MG63 (cell line): ENCODE data around the gene TMEM100. TPM values are rescaled to one million over a fixed set of nuclear protein-coding genes. Genes with fewer than 3 reads are reported as not detected.
"Not testable (repeated sequence)": the region's sequence is repeated elsewhere in the genome, so short reads cannot be mapped to it uniquely, and the experiment has no call there.

Experiments used
- DNase-seq: peaks from one replicate; pipeline ENCODE4 v3.0.0-alpha.2; 2020
- H3K27me3 ChIP-seq: fragments of 250-450 bp; sonication (Bioruptor Pico); 2 replicates; pipeline ENCODE4 v1.5.1; 2020; ENCODE audit warnings: mild to moderate bottlenecking, moderate library complexity
- H3K36me3 ChIP-seq: fragments of 250-450 bp; sonication (Bioruptor Pico); 2 replicates; pipeline ENCODE4 v1.5.1; 2020; ENCODE audit warnings: mild to moderate bottlenecking, moderate library complexity
- H3K4me3 ChIP-seq: fragments of 250-450 bp; sonication (Bioruptor Pico); 2 replicates; pipeline ENCODE4 v1.5.1; 2020; ENCODE audit warnings: mild to moderate bottlenecking, moderate library complexity
- H3K9me3 ChIP-seq: fragments of 250-450 bp; sonication (Bioruptor Pico); 2 replicates; pipeline ENCODE4 v1.5.1; 2020; ENCODE audit warnings: mild to moderate bottlenecking, moderate library complexity
- total RNA-seq: library from RNA; depleted of rRNA; stranded (reverse); fragments of >200 nt; shearing (Covaris generic); gene quantifications from 2 replicates; pipeline ENCODE4 v1.2.3, GENCODE V29; 2014; ENCODE audit warnings: low replicate concordance; rRNA removed

Gene TMEM100
- total RNA-seq, 1 experiment from 2014 or later = not detected

GRCh38 chr17:55683550-55684315 is 38.9 kb downstream of the TMEM100 start:
- Histone ChIP-seq H3K4me3 (no peak overlapping the region), H3K9me3 (no peaks in the 10 kb centered on the region), H3K27me3 (no peaks in the 10 kb centered on the region; the same call in 1 of the 2 replicates), H3K36me3 (no peaks in the 10 kb centered on the region)
- no peak for DNase-seq

- H3K4me3 ChIP-seq = no peak overlapping the region
- H3K9me3 ChIP-seq = no peaks in the 10 kb centered on the region
- DNase-seq = no peak
- no peaks in the 10 kb centered on the region; the same call in 1 of the 2 replicates for H3K27me3 ChIP-seq
- no peaks in the 10 kb centered on the region for H3K36me3 ChIP-seq
These were observed 41.3 kb downstream of the TMEM100 start for GRCh38 chr17:55681342-55681700.

GRCh38 chr17:55680686-55681341 is 41.9 kb downstream of the TMEM100 start:
- no peaks in the 10 kb centered on the region for H3K9me3 ChIP-seq
- no peak overlapping the region for H3K4me3 ChIP-seq
- no peak for DNase-seq
- no peaks in the 10 kb centered on the region for H3K36me3 ChIP-seq
- H3K27me3 ChIP-seq = no peaks in the 10 kb centered on the region; the same call in 1 of the 2 replicates

- no peaks in the 10 kb centered on the region for H3K36me3 ChIP-seq
- H3K4me3 ChIP-seq = no peak overlapping the region
- H3K9me3 ChIP-seq = no peaks in the 10 kb centered on the region
- H3K27me3 ChIP-seq = no peaks in the 10 kb centered on the region; the same call in 1 of the 2 replicates
- DNase-seq = no peak
These were observed 45.2 kb downstream of the TMEM100 start for GRCh38 chr17:55677446-55677845.

GRCh38 chr17:55676274-55676673 is 46.4 kb downstream of the TMEM100 start:
- Histone ChIP-seq H3K36me3 (no peaks in the 10 kb centered on the region), H3K9me3 (no peaks in the 10 kb centered on the region), H3K27me3 (no peaks in the 10 kb centered on the region; the same call in 1 of the 2 replicates), H3K4me3 (no peak overlapping the region)
- no peak for DNase-seq

GRCh38 chr17:55673743-55674506 is 48.7 kb downstream of the TMEM100 start:
- H3K4me3 ChIP-seq = no peak overlapping the region
- no peak for DNase-seq
- H3K36me3 ChIP-seq = no peaks in the 10 kb centered on the region
- H3K9me3 ChIP-seq = no peaks in the 10 kb centered on the region
- H3K27me3 ChIP-seq = no peaks in the 10 kb centered on the region

GRCh38 chr17:55672585-55673501 is 49.8 kb downstream of the TMEM100 start:
- DNase-seq = no peak

GRCh38 chr17:55672010-55672409 is 50.7 kb downstream of the TMEM100 start:
- not testable (repeated sequence) for H3K27me3 ChIP-seq, DNase-seq, H3K9me3 ChIP-seq, H3K36me3 ChIP-seq, H3K4me3 ChIP-seq

More at GRCh38 chr17:55672585-55673501, 49.8 kb downstream of the TMEM100 start:
- Histone ChIP-seq H3K27me3 (no peaks in the 10 kb centered on the region), H3K4me3 (no peak overlapping the region), H3K9me3 (no peaks in the 10 kb centered on the region), H3K36me3 (no peaks in the 10 kb centered on the region)

Other genes starting within 250 kb of the TMEM100 start
- gene SMIM36, start 211.4 kb downstream of the TMEM100 start, total RNA-seq = not detected in 2 replicates
- gene PCTP, start 28.2 kb upstream of the TMEM100 start, total RNA-seq = 11.3 and 21.4 TPM in 2 replicates